Caco-2 (cell line): Measurements from ENCODE around the gene MX1. TPM values are rescaled to one million over a fixed set of nuclear protein-coding genes. Genes with fewer than 3 reads are reported as not detected.
A peak's percentile ranks its signal among the peaks of the same experiment; 100 is the strongest.

ENCODE experiments used
- BruUV-seq: library from RNA; stranded (reverse); fragments of 400-500 nt; replicated peaks from 2 replicates; lab custom pipeline; 2021; lab: Mats Ljungman, UMichigan
- CTCF ChIA-PET: fragments of 300-600 bp; sonication (Branson Sonifier 250); formaldehyde crosslinking; loops from one replicate; lab custom pipeline; 2022; ENCODE audit warnings: antibody characterized with exemption; lab: Charles Lee
- POLR2A ChIA-PET: fragments of 300-600 bp; sonication (Branson Sonifier 250); formaldehyde crosslinking; loops from one replicate; lab custom pipeline; 2022; ENCODE audit warnings: antibody characterized with exemption; lab: Charles Lee
- DNase-seq, 2 experiments: peaks; one replicate each; pipeline versions ENCODE4 v3.0.0 to v3.0.0-alpha.2; 2020 to 2022
- H3K27me3 ChIP-seq: replicated peaks from 2 replicates; pipeline ENCODE4 v1.6.0; 2011; ENCODE audit warnings: low read length; ENCODE audit not compliant: control insufficient read depth, insufficient read depth
- H3K36me3 ChIP-seq: 2 replicates; pipeline ENCODE4 v1.5.1; 2011; ENCODE audit warnings: low read length; ENCODE audit not compliant: control insufficient read depth, insufficient read depth
- H3K4me1 ChIP-seq: fragments of 250-450 bp; sonication (Bioruptor Pico); 2 replicates; pipeline ENCODE4 v1.5.1; 2020; ENCODE audit warnings: mild to moderate bottlenecking
- H3K4me3 ChIP-seq: 2 replicates; pipeline ENCODE4 v1.5.1; 2011; ENCODE audit warnings: low read depth, mild to moderate bottlenecking, control low read depth, low read length
- H3K9me3 ChIP-seq: fragments of 250-450 bp; sonication (Bioruptor Pico); 2 replicates; pipeline ENCODE4 v1.5.1; 2020; ENCODE audit warnings: mild to moderate bottlenecking, moderate library complexity
- H3K27ac Mint-ChIP-seq: one replicate; pipeline ENCODE4 v1.8.0; 2022; ENCODE audit warnings: mixed read lengths; ENCODE audit not compliant: unreplicated experiment
- H3K27me3 Mint-ChIP-seq: one replicate; pipeline ENCODE4 v1.8.0; 2022; ENCODE audit warnings: mixed read lengths; ENCODE audit not compliant: insufficient read depth, unreplicated experiment
- H3K36me3 Mint-ChIP-seq: one replicate; pipeline ENCODE4 v1.8.0; 2022; ENCODE audit warnings: mild to moderate bottlenecking, mixed read lengths; ENCODE audit not compliant: insufficient read depth, unreplicated experiment
- H3K4me1 Mint-ChIP-seq: one replicate; pipeline ENCODE4 v1.8.0; 2022; ENCODE audit warnings: low read depth, mixed read lengths; ENCODE audit not compliant: unreplicated experiment
- H3K4me3 Mint-ChIP-seq: one replicate; pipeline ENCODE4 v1.8.0; 2022; ENCODE audit warnings: mild to moderate bottlenecking, moderate library complexity, mixed read lengths; ENCODE audit not compliant: unreplicated experiment
- H3K9me3 Mint-ChIP-seq: one replicate; pipeline ENCODE4 v1.8.0; 2022; ENCODE audit warnings: mixed read lengths; ENCODE audit not compliant: unreplicated experiment
- CTCF ChIP-seq, 2 experiments: fragments of 200-600 bp in 1 of 2; IDR thresholded peaks; 1 replicate in 1 of 2; 2 replicates in 1 of 2; pipeline versions ENCODE4 v1.5.1 to v1.8.0; 2011 to 2022; ENCODE audit warnings: antibody characterized with exemption in 1 of 2, control low read depth in 1 of 2, inconsistent platforms in 1 of 2, low read depth in 1 of 2, low read length in 1 of 2, mild to moderate bottlenecking in 1 of 2, moderate library complexity in 1 of 2; ENCODE audit not compliant: insufficient read depth in 1 of 2, severe bottlenecking in 1 of 2, unreplicated experiment in 1 of 2
- intact Hi-C: fragments of 100-400 bp; cut with micrococcal nuclease; formaldehyde crosslinking; loops from one replicate; pipeline ENCODE4 v1.10.0; 2022; ENCODE audit not compliant: unreplicated experiment
- total RNA-seq: library from RNA; stranded (reverse); gene quantifications from 2 replicates; pipeline ENCODE4 v1.2.3, GENCODE V29; 2022

Gene MX1
- total RNA-seq, 1 experiment from 2014 or later = 18.9 TPM

GRCh38 chr21:41418393-41418792, 7.6 kb upstream of the MX1 start:
- CTCF ChIA-PET = no interaction called here
- intact Hi-C loops = no loop called here

GRCh38 chr21:41418956-41419680, 6.9 kb upstream of the MX1 start:
- intact Hi-C loops = no loop called here

More at GRCh38 chr21:41418393-41418792, 7.6 kb upstream of the MX1 start:
- peaks cover 10% of the 10 kb centered on the region for H3K9me3 Mint-ChIP-seq
- DNase-seq = no peak
- no peaks in the 10 kb centered on the region for H3K36me3 Mint-ChIP-seq
- Histone ChIP-seq H3K4me3 (no peak overlapping the region), H3K36me3 (no peaks in the 10 kb centered on the region), H3K9me3 (peaks cover 9% of the 10 kb centered on the region), H3K4me1 (peaks cover 5% of the 10 kb centered on the region; the same call in 1 of the 2 replicates), H3K27me3 (no peaks in the 10 kb centered on the region)
- no peaks in the 10 kb centered on the region for H3K27me3 Mint-ChIP-seq
- no peak for TF ChIP-seq CTCF (IDR thresholded peaks at IDR 0.05; ENCODE audit: insufficient read depth in 1 of 2, low read depth in 1 of 2, low read length in 1 of 2, severe bottlenecking in 1 of 2, unreplicated experiment in 1 of 2)
- POLR2A ChIA-PET = no interaction called here
- H3K4me1 Mint-ChIP-seq = no peaks in the 10 kb centered on the region
- H3K27ac Mint-ChIP-seq = no peak overlapping the region
- BruUV-seq = no TSS peak
- H3K4me3 Mint-ChIP-seq = no peak overlapping the region

More at GRCh38 chr21:41418956-41419680, 6.9 kb upstream of the MX1 start:
- Histone ChIP-seq H3K4me1 (peaks cover 5% of the 10 kb centered on the region; the same call in 1 of the 2 replicates), H3K36me3 (no peaks in the 10 kb centered on the region), H3K27me3 (no peaks in the 10 kb centered on the region), H3K4me3 (no peak overlapping the region), H3K9me3 (peaks cover 9% of the 10 kb centered on the region)
- DNase-seq = no peak
- CTCF ChIA-PET = no interaction called here
- no TSS peak for BruUV-seq
- Mint-ChIP-seq H3K27me3 (no peaks in the 10 kb centered on the region), H3K9me3 (peaks cover 10% of the 10 kb centered on the region), H3K4me3 (no peak overlapping the region), H3K36me3 (no peaks in the 10 kb centered on the region), H3K4me1 (no peaks in the 10 kb centered on the region), H3K27ac (peak overlapping the region; percentile 65)
- no peak for TF ChIP-seq CTCF (IDR thresholded peaks at IDR 0.05; ENCODE audit: insufficient read depth in 1 of 2, low read depth in 1 of 2, low read length in 1 of 2, severe bottlenecking in 1 of 2, unreplicated experiment in 1 of 2)
- POLR2A ChIA-PET = no interaction called here
